ENCODE results near the gene CRB2. TPM values are rescaled to one million over a fixed set of nuclear protein-coding genes. Genes with fewer than 3 reads are reported as not detected.

Gene CRB2
- total and polyA plus RNA-seq, 2 of the 4 experiments (the other 2 are of a cell fraction): not detected

DNA sequence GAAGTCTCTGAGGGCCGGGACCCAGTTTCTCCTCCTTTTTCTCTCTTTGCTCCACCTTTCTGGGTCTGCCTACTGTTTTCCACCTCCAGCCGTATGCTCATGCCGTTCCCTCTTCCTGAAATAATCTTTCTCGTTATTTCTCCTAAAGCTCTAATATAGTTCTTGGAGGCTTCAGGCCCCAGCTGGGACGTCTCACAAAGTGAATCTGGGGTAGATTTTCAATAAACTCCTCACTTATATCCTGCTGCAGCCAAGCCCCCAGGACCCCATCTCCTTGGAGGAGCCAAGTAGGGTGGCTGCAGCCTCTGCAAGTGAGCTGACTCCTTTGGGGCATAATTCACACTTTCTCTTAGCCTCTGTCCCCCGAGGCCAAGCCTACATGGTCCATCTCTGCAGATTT, 14.2 kb upstream of the CRB2 start:
- Histone ChIP-seq H2AK5ac (ENCODE audit: low read depth, low read length) (no peak overlapping the region), H3K56ac (ENCODE audit: extremely low read depth, insufficient read depth, low read length) (no peak overlapping the region), H3K9me3 (ENCODE audit: control insufficient read depth, insufficient read depth, low read length) (no peaks in the 10 kb centered on the region), H3K4me3 (ENCODE audit: insufficient read depth, low read depth, low read length) (no peak overlapping the region), H3K36me3 (ENCODE audit: control insufficient read depth, insufficient read depth, low read length) (no peaks in the 10 kb centered on the region), H3K23ac (ENCODE audit: low read depth, low read length) (no peak overlapping the region), H3K4me2 (ENCODE audit: low read depth, low read length) (no peak overlapping the region), H3K4ac (ENCODE audit: low read depth, low read length) (no peak overlapping the region), H3K79me1 (ENCODE audit: low read depth in 1 of 2, low read length in 2 of 2) (no peaks in the 10 kb centered on the region), H3K27ac (ENCODE audit: insufficient read depth, low read length) (no peak overlapping the region), H4K91ac (ENCODE audit: insufficient read depth, low read depth, low read length) (no peak overlapping the region), H3K27me3 (ENCODE audit: control insufficient read depth, insufficient read depth, low read length) (peaks cover 5% of the 10 kb centered on the region), H2BK15ac (ENCODE audit: low read depth, low read length) (no peak overlapping the region), H4K20me1 (ENCODE audit: insufficient read depth, low read length) (no peaks in the 10 kb centered on the region), H3K4me1 (ENCODE audit: control insufficient read depth, insufficient read depth, low read length) (no peaks in the 10 kb centered on the region), H2BK5ac (ENCODE audit: low read depth, low read length, poor library complexity, severe bottlenecking) (no peak overlapping the region), H3K9me1 (ENCODE audit: insufficient read depth, low read length) (peaks cover 1% of the 10 kb centered on the region), H4K5ac (ENCODE audit: low read depth, low read length) (no peak overlapping the region), H2AFZ (replicated peaks; ENCODE audit: low read length, poor library complexity) (no peak overlapping the region), H4K8ac (ENCODE audit: low read depth in 2 of 2, low read length in 2 of 2) (no peak overlapping the region), H2BK20ac (ENCODE audit: low read depth, low read length) (no peak overlapping the region), H3K18ac (ENCODE audit: low read depth, low read length) (no peak overlapping the region), H3K14ac (replicated peaks; ENCODE audit: low read depth, low read length) (no peak overlapping the region), H2BK120ac (ENCODE audit: low read depth, low read length) (no peak overlapping the region), H2AK9ac (replicated peaks; ENCODE audit: low read depth, low read length, poor library complexity) (no peak overlapping the region), H3K9ac (ENCODE audit: low read depth, low read length) (no peak overlapping the region)
- dilution Hi-C loops (cut with HindIII; ENCODE audit: low sequenced_read_pairs, unreplicated experiment) (no loop called here), intact Hi-C loops (cut with micrococcal nuclease) (no loop called here), in situ Hi-C loops (cut with MboI; ENCODE audit: low sequenced_read_pairs) (loop anchor here (25.0 kb wide), 1 partner anchor 505 kb away; the partner anchor contains the start of gene PDCL)
- TF ChIP-seq, protein P1, sequence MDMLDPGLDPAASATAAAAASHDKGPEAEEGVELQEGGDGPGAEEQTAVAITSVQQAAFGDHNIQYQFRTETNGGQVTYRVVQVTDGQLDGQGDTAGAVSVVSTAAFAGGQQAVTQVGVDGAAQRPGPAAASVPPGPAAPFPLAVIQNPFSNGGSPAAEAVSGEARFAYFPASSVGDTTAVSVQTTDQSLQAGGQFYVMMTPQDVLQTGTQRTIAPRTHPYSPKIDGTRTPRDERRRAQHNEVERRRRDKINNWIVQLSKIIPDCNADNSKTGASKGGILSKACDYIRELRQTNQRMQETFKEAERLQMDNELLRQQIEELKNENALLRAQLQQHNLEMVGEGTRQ (IDR thresholded peaks at IDR 0.05; ENCODE audit: low read depth, low read length): no peak
- TF ChIP-seq, protein P2, sequence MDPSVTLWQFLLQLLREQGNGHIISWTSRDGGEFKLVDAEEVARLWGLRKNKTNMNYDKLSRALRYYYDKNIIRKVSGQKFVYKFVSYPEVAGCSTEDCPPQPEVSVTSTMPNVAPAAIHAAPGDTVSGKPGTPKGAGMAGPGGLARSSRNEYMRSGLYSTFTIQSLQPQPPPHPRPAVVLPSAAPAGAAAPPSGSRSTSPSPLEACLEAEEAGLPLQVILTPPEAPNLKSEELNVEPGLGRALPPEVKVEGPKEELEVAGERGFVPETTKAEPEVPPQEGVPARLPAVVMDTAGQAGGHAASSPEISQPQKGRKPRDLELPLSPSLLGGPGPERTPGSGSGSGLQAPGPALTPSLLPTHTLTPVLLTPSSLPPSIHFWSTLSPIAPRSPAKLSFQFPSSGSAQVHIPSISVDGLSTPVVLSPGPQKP (IDR thresholded peaks at IDR 0.05; ENCODE audit: borderline replicate concordance, low read depth, low read length): no peak
- TF ChIP-seq NFE2L2 (IDR thresholded peaks at IDR 0.05; ENCODE audit: low read depth, low read length) (no peak), CEBPB (IDR thresholded peaks at IDR 0.05; ENCODE audit: low read depth, low read length) (no peak), RFX5 (IDR thresholded peaks at IDR 0.05; ENCODE audit: low read depth, low read length) (no peak), BHLHE40 (IDR thresholded peaks at IDR 0.05; ENCODE audit: low read depth, low read length) (no peak)
- DNase-seq: no peak
- POLR2A ChIA-PET (ENCODE audit: unreplicated experiment): no interaction called here
- CTCF ChIA-PET: no interaction called here
- WGBS, 2 experiments (ENCODE audit: extremely low coverage in 2 of 2, insufficient read length in 1 of 2): no CpG with 5 or more reads among the region's 6 CpGs
- no peak for ATAC-seq (ENCODE audit: low read depth)
- no TSS peak for BruUV-seq (replicated peaks)

All from IMR-90 (cell line).